Epithelial cell of proximal tubule (primary cell): ENCODE data around the gene CD37. TPM values are rescaled to one million over a fixed set of nuclear protein-coding genes. Genes with fewer than 3 reads are reported as not detected.

Experiments used
- DNase-seq: peaks from one replicate; pipeline ENCODE4 v3.0.0-alpha.2; 2011; ENCODE audit warnings: low read depth
- H3K4me3 ChIP-seq: 2 replicates; pipeline ENCODE4 v1.5.1; 2011; ENCODE audit warnings: low read depth, mild to moderate bottlenecking, low read length
- total RNA-seq: library from RNA; depleted of rRNA; stranded (reverse); fragments of >200 nt; gene quantifications from 2 replicates; pipeline ENCODE4 v1.2.3, GENCODE V29; 2015
- TF ChIP-seq, protein P1 (sequence below): conservative IDR thresholded peaks from 2 replicates; pipeline ENCODE4 v1.5.1; 2012; ENCODE audit warnings: low read depth, mild to moderate bottlenecking, low read length

The CD37 gene
- total RNA-seq, 1 donor from 2014 or later: not detected

DNA sequence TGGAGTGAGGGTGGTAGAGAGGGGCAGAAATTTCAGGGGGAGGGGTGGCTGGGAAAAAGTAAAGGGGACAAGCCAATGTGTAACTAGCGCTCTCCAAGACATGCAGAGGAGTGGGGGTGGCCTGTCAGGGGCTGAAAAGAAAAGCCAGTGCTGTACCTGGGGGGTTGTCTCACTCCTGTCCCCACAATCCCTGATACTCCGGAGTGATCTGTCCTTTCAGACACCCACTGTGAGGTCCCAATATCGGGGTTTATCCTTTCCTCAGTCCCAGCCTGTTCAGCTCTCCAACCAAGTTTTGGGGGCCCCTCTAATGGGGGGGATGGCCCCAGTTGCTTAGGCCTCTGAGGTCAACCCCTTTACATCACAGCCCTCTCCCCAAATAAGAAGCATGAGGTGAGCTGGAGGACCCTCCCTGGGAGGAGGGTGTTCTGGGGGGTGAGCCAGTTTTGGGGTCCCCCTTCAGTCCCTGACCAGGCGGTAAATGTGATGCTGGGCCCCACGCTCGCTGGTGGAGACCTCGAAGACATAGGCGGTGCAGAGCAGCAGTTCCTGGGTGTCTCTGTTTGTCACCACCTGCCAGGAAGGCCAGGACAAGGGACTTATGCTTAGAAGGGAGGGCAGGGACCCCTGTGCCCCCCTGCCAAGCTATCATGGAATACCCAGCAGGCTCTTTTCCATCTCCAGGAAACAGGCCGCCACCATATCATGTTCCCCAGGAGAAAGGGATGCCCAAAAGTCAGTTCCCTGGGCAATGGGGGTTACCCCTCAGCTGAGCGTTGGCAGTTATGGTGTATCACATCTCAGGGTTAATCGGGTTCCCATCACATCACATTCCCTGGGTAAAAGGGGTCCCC, 5.9 kb downstream of the CD37 start:
- no peak for DNase-seq
- TF ChIP-seq, protein P1, sequence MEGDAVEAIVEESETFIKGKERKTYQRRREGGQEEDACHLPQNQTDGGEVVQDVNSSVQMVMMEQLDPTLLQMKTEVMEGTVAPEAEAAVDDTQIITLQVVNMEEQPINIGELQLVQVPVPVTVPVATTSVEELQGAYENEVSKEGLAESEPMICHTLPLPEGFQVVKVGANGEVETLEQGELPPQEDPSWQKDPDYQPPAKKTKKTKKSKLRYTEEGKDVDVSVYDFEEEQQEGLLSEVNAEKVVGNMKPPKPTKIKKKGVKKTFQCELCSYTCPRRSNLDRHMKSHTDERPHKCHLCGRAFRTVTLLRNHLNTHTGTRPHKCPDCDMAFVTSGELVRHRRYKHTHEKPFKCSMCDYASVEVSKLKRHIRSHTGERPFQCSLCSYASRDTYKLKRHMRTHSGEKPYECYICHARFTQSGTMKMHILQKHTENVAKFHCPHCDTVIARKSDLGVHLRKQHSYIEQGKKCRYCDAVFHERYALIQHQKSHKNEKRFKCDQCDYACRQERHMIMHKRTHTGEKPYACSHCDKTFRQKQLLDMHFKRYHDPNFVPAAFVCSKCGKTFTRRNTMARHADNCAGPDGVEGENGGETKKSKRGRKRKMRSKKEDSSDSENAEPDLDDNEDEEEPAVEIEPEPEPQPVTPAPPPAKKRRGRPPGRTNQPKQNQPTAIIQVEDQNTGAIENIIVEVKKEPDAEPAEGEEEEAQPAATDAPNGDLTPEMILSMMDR: no peak
- no peak overlapping the region for H3K4me3 ChIP-seq

DNA sequence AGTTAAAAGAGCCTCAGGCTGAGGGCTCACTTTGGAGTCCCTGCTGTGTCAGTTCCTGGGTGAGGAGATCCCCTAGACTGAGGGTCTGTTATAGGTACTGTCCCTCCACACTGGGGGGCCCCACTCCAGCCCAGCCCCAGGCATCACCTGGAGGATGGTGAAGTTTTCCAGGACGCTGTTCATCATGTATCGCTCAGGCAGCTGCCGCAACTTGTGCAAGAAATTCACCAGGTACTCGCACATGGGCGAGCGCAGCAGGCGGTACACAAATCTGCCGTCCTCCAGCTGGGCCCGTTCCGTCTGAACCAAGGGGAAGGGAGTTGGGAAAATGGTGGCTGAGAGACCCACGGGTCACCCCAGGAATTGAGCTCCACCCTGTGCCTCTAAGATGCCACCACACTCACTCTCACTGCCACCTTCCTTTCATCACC, 7.1 kb downstream of the CD37 start:
- TF ChIP-seq, protein P1: no peak
- H3K4me3 ChIP-seq: no peak overlapping the region
- DNase-seq: no peak

DNA sequence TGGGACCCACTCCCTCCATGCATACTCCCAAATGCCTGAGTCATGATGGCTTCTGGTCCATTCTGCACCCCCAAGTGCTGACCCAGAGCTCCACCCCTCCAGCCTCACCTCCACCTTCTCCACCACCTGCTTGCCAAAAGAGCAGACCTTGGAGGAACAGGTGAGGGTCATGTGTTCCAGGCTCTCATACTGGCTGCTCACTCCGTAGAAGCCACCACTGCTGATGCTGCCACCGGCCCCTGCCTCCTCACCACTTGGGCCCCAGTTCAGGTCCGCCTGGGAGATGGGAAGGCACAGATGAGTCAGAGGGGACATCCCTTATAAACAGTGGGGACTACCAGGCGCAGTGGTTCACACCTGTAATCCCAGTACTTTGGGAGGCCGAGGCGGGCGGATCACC, 7.9 kb downstream of the CD37 start:
- H3K4me3 ChIP-seq: no peak overlapping the region
- no peak for DNase-seq
- TF ChIP-seq, protein P1: no peak

DNA sequence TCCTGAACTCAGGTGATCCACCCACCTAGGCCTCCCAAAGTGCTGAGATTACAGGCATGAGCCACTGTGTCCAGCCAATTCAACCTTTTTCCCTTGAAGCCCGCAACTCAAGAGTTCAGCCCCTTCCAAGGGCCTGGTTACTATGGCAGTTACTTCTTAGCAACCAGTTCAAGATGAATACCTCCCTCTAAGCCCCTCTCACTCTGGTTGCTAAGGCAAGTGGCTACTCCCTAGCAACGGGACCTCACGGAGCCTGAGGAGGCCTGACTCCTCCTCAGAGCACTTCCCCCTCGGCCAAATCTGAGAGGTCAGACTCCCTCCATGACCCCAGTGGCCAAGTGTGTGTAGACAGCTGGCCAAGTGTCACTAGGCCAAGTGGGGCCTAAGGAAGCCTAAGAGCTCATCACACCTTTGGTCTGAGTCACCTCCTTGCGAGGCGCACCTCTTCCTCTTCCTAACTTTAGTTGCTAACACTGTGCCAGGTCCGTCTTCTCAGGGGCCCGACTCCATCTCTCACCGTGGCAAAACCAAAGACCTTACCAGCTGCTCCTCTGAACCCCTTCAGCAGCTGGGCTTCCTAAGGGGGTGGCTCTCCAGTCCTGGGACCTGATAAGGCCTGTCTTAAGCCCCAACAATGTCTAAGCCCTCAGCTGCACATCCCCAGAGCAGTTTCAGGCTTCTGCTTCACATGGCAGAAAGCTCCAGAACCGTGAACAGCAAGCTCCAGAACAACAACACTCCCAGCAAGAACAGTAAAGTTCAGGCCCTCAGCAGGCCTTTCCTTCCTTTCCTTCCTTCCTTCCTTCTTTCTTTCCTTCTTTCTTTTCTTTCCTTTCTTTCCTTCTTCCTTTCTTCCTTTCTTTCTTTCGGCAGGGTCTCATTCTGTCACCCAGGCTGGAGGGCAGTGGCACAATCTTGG, 9.6 kb downstream of the CD37 start:
- H3K4me3 ChIP-seq: no peak overlapping the region
- DNase-seq: no peak
- TF ChIP-seq, protein P1: no peak

DNA sequence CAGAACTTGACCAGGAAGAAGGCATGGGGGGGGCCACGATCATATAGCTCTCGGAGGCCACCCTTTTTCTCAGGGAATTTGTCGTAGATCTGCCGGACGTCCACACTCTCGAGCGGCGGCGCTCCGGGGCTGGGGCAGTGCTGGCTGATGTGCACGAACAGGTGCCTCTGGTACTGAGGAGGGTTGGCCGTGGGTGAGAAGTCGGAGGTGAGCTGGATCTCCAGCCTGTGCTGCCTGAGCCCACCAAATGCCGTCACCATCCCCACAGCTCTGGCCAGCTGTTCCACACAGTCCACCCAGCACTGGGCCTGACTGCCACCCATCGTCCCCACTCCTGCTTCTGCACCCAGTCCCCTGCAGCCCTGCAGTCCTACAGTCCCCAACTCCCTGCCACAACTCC, 12.0 kb downstream of the CD37 start:
- TF ChIP-seq, protein P1: no peak
- H3K4me3 ChIP-seq: no peak overlapping the region
- DNase-seq: no peak

DNA sequence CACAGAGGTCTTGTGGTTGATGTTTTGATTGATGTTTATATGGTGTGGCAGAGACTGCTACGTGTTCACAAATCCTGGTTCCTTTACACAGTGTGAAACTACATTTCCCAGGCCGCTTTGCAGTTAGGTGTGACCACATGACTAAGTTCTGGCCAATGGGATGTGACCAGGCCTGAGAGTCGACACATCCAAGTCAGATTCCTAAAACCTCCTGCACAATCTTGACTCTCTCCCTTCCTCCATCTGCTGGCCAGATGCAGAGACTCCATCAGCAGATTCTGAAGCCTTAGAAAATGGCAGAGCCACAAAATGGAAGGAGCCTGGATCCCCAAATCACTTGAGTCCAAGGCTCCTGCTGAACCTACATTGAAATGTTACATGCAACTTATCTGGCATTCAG, 12.6 kb downstream of the CD37 start:
- TF ChIP-seq, protein P1: peak; percentile 11
- DNase-seq: no peak
- H3K4me3 ChIP-seq: no peak overlapping the region
